Measurements from ENCODE around the gene GPR176.

The GPR176 gene, protein sequence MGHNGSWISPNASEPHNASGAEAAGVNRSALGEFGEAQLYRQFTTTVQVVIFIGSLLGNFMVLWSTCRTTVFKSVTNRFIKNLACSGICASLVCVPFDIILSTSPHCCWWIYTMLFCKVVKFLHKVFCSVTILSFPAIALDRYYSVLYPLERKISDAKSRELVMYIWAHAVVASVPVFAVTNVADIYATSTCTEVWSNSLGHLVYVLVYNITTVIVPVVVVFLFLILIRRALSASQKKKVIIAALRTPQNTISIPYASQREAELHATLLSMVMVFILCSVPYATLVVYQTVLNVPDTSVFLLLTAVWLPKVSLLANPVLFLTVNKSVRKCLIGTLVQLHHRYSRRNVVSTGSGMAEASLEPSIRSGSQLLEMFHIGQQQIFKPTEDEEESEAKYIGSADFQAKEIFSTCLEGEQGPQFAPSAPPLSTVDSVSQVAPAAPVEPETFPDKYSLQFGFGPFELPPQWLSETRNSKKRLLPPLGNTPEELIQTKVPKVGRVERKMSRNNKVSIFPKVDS

DNA sequence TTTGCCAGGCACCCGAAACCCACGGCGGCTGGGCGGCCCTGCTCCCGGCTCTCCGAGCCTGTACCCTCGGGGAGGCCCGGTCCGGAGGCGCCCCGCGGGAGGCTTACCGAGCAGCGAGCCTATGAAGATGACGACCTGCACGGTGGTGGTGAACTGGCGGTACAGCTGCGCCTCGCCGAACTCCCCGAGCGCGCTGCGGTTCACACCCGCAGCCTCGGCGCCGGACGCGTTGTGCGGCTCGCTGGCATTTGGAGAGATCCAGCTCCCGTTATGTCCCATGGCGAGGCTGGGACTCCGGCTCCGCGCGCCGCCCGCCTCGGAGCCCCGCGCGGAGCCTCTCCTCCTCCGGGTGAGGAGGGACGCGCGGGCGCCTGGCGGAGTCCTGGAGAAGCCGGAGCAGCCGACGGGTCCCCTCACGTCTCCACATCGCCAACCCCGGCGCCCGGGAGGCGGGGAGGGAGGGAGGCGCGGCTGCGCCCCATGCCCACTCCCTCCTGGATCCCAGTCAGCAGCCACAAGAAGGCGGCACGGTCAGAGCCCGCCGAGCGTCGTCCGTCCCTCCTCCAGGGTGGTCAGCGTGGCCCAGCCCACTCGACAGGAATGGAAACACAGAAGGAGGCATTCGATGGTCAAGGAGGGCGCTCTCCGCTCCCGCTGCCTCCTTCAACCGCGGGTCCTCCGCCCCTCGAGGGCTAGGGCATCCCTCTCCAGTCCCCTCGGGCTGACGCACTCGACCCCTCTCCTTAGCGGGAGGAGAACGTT lies at the start of gene GPR176:
TSS of gene GPR176 (minus strand) at position 519 of the 762 bp plus-strand sequence. CDS start at position 279, 240 bp downstream.
- DNase-seq: peak; percentile 32

DNA sequence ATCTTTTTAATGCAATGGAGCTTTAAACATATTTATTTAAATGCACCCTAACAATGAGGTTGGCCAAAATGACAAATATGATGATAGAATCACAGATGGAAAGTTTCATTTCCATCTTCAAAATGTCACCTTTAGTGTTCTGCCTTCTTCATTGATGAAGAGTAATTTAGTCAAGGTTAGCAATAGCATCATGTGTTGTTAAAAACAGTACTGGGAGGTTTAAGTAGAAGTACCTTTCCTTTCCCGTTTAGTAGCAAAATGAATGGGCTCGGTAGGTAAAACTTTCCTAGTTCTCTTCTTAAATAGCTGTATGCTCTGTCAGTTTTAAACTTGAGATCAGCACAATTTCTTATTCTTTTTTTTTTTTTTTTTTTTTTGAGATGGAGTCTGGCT lies 48.9 kb upstream of the GPR176 start:
- no peak for DNase-seq

DNA sequence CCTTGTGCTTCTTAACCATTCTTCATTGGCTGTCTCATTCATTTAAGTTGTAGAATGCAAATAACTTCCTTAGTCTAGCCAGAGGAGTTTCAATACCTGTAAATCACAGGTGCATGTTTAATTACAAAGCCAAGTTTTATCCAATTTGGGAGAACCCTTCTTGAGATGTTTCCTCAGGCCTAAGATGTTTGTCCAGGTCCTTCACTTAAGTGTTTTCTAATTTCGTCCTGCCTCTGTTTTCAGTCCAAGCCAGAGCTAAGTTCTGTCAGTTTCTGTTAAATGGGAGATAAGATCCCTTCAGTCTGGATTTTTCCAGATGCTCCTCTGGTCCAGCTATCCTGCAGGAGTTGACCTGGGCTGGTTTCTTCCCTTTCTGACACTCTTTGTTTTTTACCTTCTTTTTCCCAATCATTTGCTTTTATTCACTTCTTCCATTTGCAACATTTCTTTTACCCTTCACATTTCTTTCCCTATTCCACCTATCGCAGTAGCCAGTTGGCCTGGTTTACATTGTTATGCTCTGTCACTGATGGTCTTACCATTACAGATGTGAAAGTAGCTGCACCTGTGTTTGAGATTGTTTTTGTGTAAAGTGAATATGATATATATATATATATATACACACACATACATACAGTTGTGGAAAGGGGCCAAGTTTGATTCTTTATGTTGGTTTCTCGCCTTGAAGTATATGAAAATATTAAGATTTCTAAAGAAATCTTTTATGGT lies 48.4 kb upstream of the GPR176 start:
- DNase-seq: no peak

DNA sequence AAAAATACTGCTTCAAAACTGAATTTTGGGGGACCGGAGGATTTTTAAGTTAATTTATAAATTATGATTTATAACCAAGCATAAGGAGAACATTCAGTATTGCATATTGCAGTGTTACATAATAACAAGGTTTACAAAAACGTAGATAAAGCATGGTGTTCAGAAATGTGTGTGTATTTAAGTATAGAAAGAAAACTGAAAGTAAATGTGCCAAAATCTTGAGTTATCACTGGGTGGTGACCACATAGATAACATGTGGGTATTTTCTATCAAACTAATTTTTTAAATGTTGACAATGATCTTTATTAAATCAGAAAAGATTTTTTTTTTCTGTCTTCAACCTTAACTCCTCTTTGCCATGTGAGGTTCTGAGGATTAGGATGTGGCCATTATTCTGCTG lies 46.5 kb upstream of the GPR176 start:
- no peak for DNase-seq

DNA sequence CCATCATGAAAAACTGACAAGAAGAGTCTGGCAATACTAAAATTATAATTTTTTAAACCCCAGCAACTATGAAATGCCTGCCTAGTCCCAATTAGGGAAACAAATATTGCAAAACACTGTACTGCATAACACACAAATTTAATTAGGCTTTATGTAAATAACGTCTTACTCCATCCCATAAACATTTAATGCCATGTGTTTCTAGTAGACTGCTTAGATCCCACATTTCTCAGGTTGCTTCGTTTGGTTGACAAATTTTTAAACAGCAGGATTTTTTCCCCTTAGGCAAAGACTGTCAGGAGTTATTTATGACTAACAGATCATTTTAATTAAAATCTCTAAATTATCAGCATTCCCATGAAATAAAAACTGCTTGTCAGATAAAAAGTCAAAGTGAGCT lies 43.7 kb upstream of the GPR176 start:
- DNase-seq: no peak

DNA sequence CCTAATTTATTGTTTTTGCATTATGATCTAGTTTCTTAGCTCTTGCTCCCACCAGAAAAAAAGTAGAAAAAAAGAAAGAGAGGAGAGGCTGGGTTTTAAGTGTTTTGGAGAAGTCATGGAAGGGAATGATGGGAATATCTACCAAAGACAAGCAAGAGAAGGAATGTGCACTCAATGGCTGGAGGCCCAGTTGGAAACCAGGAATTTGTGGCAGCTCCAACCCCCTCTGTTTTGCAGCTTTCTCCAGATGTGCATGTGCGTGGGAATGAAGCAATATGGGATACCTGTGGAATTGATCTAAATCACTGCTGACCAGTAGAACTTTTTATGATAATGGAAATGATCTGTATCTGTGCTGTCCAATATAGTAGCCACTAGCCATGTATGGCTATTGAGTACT lies 41.0 kb upstream of the GPR176 start:
- no peak for DNase-seq

DNA sequence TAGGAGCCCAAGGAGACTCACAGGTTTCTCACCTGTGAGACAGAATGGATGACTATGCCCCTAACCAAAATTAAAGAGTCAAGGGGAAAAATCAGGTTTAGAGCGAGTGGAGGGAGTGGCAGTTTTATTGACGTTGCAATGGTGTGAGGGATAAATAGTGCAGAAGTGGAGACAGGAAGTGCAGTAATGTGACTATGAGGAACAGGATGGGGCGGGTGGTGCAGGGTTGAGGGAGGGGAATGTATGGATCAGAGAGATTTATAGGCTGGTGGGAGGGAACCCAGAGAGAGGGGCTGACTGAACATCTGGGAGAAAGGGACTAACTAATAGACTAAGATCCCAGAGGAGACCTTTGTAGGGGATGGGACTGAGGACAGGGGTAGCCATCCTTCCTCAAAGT lies 40.3 kb upstream of the GPR176 start:
- no peak for DNase-seq

DNA sequence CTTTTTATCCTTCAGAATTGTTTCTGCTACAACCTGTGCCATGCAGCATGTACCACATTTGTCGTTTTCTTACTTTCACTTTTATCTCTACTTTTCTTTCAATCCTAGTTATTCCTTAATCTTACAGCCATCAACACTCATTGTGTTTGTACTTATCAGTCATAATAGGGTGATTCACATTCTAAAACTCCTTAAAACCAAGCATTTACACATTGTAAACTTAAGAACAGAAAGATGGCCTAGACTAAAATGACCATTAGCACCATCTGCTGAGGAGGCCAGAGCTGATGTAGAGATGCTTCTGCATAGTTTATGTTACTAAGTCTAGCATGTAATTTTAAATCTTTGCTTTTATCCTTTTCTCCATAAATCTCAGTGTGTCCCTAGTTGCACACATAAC lies 39.3 kb upstream of the GPR176 start:
- DNase-seq: no peak

DNA sequence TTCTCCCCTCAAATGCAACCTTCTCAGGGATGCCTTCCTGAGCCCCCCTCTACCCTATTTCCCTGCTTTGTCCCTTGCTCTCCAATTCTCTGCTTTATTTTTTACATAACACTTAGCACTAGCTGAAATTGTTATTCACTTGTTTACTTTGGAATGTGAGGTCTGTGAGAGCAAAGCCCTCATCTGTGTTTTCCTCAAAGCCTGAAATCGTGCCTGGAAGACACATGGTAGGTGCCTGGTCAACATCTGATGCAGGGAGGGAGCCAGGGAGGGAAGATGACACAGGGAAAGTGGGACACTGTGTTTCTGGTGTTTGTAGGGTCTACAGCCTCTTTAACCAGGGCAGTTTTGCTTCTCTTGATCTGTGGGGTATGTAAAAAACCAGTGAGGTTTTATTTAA lies 37.4 kb upstream of the GPR176 start:
- DNase-seq: no peak

DNA sequence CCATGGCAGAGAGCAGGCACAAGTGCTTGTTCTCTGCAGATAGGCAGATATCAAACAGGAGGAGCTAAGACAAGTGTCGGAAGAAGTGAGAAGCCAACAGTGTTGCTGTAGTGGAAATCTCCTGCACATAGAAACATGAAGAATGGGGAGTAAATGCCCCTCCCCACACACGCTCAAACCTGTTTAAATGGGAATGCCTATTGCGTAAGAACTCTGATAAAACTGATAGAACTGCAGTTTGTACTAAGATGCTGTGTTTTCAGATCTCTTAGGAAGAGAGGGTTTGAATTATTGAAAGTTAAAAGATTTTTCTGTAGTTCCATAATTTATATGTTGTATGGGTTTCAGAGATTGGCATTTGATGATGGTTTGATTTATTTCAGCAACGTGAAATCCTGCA lies 33.5 kb upstream of the GPR176 start:
- DNase-seq: no peak

DNA sequence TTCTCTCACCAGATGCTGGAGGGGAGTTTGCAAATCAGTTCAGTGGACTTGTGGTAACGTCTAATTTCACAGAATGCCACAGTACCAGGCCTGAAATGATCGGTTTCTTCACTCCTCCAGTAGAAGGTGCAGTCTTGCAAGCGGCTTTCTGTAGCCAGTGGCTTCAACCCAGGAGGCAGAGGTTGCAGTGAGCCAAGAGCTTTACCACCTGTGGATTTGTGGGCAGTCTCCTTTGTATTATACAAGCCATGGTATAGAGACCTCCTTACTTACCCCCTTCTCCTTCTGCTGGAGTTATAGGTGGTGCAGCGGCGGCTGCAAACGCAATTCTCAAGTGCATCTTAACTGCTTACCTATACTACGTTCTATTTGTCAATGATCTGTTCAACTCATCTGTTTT lies 31.5 kb upstream of the GPR176 start:
- no peak for DNase-seq

DNA sequence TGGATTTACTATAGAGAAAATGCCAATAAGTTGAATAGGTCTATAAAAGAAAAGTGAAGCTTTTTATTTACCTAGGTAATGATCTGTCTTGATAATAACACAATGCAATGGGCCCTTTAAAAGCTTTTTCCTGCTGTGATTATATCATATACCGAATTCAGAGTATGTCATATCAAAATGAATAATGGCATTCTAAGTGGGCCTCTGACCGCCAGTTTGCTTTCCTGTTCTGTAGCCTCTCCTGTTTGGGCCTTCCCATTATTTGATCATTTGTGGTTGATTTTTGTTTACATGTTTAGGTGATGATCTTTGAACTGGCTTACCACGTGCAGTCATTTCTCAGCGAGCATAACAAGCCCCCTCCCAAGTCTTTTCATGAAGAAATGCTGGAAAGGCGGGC lies 28.8 kb upstream of the GPR176 start:
- DNase-seq: peak; percentile 91

DNA sequence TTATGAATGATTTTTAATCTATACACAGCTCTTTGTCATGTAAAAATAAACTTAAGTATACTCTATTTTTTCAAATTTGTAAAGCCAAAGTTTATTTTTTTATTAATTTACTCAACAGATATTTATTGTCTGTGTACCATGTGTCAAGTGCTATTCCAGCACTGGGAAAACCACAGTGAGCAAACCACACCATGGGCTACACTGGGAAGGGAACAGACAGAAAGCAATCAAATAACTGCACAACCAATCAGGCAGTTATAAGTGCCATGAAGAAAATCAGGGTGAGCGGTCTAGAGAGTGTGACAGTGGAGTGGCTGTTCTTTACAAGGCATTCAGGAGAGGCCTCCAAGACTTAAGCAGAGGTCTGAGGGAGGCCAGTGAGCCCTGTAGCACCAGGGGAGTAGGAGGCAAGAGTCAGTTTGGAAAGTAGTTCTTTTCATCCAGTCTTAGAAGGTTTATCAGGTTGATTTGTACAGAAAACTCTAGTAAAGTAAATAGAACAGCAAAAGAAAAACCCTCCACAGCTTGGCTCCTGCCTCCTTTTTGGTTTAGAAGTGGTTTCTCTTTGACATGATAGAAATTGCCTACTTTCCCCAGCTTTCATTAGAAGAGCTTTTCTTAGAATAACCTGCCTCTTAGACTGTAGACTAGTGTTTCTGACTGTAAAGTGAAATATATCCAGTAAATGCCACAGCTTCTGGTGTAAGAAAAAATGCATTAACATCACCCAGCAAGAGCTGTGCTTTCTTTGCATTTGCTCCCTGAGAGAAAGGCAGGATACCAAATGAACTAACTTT lies 27.5 kb upstream of the GPR176 start:
- DNase-seq: no peak

DNA sequence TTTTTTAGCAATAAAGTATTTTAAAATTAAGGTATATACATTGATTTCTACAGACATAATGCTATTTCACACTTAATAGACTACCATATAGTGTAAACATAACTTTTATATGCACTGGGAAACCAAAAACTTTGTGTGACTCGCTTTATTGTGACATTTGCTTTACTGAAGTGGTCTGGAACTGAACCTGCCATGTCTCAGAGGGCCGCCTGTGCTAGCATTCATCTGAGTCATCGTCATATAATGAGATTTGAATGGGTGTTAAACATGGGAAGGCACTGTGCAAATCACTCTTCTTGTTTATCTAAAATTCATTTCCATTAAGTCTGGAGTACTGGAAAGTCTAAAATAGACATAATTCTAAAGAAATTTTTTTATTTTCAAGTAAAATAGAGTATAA lies 26.8 kb upstream of the GPR176 start:
- no peak for DNase-seq

DNA sequence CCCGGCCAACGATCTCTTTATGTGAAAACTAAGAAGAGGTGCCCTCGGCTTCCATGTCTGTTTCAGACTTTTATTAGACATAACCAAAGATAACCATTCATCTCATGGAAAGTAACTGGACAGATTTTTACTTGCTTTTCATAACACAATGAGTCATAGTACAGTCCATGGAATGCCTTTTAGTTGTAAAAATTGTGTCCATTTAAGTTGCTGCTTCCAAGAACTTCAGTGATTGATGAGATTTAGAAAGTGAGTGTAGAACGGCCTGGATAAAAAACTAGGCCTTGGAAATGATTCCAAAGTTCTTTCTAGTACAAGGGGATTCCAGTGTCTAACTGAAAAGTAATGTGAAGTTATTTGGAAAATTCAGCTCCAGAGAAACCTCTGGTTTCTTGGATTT lies 24.7 kb upstream of the GPR176 start:
- DNase-seq: no peak

DNA sequence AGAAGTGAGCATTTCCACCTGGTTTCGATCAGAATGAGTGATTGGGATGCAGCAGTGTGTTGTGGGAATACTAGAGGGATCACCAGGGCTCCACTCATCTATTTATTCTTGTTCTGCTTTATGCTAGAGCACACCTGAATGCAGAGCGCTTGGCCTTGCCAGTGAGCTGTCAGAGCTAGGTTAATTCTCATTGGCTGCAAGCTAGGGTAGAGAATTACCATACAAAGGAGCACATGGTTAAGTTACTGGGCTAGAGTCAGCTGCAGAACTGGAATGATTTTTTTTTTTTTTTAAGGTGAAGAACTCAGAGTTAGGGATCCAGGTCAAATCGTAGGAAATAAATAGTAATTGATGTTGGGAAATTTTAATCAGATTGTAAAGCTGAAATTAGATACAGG lies 22.7 kb upstream of the GPR176 start:
- no peak for DNase-seq

DNA sequence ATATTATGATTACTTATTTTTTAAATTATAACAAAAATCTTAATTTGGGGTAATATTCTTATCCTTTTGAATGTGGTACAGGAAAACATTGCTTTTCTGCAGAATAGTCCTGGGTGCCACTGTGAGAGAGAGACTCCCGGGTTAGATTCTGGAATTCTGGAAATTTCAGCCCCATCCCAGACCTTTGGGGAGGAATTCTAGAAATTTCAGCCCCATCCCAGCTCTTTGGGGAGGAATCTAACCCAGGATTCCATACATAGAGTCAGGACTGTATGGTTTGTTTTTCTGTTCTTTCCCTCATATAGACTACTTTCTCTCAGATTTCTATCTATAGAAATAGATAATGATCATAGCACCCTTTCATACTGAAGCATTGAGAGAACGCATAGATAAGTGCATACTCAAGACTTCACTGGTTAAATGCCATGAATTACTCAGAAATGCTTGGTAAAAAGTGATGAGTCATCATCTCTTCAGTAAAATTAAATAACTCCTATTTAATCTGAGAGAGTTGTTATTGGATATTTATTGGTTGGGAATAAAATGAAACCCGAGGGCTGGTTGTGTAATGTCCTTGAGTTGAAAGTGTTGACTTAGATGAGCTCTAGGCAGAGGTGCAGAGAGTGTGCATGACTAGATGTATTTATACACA lies 22.2 kb upstream of the GPR176 start:
- DNase-seq: no peak

DNA sequence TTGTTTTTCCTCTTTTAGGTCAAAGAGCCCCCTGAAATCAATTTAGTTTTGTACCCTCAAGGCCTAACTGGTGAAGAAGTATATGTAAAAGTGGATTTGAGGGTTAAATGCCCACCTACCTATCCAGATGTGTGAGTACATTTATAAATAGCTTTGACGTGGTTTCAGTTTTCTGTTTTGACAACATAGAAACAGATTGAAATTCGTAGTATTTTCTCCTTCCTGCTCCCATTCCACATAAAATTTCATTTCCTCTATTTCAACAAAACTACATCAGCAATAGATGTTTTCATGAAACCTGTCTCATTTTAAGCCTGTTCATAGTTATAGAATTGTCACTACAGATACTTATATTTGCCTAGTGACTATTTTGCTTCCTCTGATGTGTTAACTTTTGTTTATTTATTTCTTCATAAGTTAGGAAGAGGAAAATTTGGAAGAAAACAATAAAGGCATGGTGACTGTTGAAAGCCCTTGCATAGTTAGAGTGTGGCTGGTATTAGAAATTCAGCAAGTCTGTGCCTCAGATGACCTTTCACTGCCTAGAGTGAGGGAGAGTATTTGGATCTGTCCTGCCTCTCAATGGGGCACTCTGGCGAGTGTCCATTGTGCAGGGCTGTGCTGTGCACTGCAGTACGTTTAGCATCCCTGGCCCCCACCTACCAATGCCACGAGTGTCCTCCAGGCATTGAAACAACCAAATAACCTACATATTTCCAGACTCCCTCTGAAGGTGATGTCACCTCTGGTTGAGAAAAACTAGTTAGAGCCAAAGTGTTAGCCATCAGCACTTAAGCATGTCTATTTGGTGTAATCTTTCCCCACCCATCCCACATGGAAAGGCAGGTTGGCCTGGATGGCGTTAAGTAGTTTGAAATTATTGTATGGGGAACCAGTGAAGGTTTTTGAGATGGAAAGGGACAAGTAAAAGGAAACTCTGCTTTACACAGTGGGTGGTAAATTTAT lies 19.7 kb upstream of the GPR176 start:
- DNase-seq: no peak

DNA sequence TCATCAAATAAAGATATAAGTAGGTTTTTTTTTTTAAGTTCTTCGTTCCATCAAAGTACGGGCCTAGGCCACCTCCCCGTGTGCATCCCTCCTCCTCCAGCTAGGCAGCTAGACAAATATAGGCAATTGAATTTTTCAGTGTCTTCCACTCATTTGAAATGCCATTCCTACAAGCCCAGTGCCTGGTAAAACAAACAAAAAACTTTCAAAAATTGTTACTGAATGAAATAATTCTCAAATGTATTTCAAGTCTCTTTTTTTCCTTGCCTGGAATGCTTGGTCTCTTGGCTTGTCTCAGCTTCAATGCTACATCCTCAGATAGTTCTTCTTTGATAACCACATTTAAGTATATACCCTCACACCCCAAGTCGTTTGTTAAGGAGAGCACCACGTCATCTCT lies 17.6 kb upstream of the GPR176 start:
- no peak for DNase-seq

DNA sequence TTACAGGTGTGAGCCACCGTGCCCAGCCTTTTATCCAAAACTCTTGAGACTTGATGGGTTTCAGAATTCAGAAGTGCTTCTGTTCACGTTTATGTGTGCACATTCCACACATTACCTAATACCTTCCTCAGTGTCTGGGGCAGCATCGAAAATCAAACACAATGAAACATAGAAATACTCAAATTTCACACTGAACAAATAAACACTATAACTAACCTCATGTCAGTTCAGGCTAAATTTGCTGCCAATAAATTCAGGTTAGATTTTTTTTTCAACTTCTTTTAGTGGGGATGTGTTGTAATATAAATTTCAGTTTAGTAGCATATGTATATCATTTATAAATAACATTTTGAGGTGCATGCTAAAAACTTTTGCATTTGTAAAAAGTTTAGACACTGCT lies 16.6 kb upstream of the GPR176 start:
- no peak for DNase-seq

DNA sequence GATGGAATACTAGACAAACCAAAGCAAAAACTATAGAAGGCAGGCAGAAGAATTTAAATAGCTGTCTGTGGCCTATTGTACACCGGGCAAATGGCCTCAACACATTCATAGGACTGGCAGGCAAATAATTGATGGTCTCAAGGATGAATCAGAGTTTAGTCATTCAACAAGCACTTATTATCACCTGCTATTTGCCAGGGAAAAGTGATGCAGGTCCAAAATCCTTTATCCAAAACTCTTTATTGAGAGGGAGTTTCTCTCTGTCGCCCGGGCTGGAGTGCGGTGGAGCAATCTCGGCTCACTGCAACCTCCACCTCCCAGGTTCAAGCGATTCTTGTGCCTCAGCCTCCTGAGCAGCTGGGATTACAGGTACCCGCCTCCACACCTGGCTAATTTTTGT lies 16.1 kb upstream of the GPR176 start:
- DNase-seq: no peak
